ENCODE measurements around the gene LPP. TPM values are rescaled to one million over a fixed set of nuclear protein-coding genes. Genes with fewer than 3 reads are reported as not detected.

The LPP gene
- polyA plus RNA-seq, 2 of the 4 experiments (the other 2 are of a cell fraction) = 11.0 to 30.8 TPM

GRCh38 chr3:188310270-188310710, 156.3 kb downstream of the LPP start:
- Histone ChIP-seq H3K27ac (no peak overlapping the region), H3K4me2 (no peak overlapping the region), H3K4me3 (no peak overlapping the region), H3K9me3 (no peaks in the 10 kb centered on the region), H3K4me1 (peaks cover 12% of the 10 kb centered on the region; the same call in 2 of the 3 replicates)
- ATAC-seq (no peak), FAIRE-seq (no peak), DNase-seq (ENCODE audit: low read depth in 1 of 2, low spot score in 1 of 2) (no peak)
- ChIA-PET CTCF (no interaction called here), POLR2A (no interaction called here)
- 86% methylated on average over 2 of the region's 2 CpGs for WGBS (ENCODE audit: missing lambda C conversion rate)
- TF ChIP-seq MAFK (IDR thresholded peaks at IDR 0.05; ENCODE audit: partially characterized antibody) (peak; percentile 56), BCL3 (IDR thresholded peaks at IDR 0.05) (no peak)

- Histone ChIP-seq H3K27ac (no peak overlapping the region), H3K9me3 (no peaks in the 10 kb centered on the region), H3K4me2 (no peak overlapping the region), H3K4me3 (no peak overlapping the region), H3K4me1 (peaks cover 35% of the 10 kb centered on the region; the same call in 2 of the 3 replicates)
- TF ChIP-seq REST (IDR thresholded peaks at IDR 0.05) (no peak), RARB (CRISPR knock-in tag; IDR thresholded peaks at IDR 0.05) (no peak), JUNB (IDR thresholded peaks at IDR 0.05) (no peak), ZFP36 (IDR thresholded peaks at IDR 0.05; ENCODE audit: borderline replicate concordance, partially characterized antibody) (no peak), BCL3 (IDR thresholded peaks at IDR 0.05) (no peak), HMGXB4 (CRISPR knock-in tag; IDR thresholded peaks at IDR 0.05; ENCODE audit: borderline replicate concordance) (no peak), EP300 (IDR thresholded peaks at IDR 0.05) (no peak), JUN (IDR thresholded peaks at IDR 0.05) (no peak), HOXA7 (CRISPR knock-in tag; IDR thresholded peaks at IDR 0.05) (no peak), EHMT2 (IDR thresholded peaks at IDR 0.05; ENCODE audit: low read depth) (no peak)
- TF ChIP-seq, protein P1, sequence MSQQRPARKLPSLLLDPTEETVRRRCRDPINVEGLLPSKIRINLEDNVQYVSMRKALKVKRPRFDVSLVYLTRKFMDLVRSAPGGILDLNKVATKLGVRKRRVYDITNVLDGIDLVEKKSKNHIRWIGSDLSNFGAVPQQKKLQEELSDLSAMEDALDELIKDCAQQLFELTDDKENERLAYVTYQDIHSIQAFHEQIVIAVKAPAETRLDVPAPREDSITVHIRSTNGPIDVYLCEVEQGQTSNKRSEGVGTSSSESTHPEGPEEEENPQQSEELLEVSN (IDR thresholded peaks at IDR 0.05; ENCODE audit: borderline replicate concordance, low read depth) = no peak
- TF ChIP-seq, protein P2, sequence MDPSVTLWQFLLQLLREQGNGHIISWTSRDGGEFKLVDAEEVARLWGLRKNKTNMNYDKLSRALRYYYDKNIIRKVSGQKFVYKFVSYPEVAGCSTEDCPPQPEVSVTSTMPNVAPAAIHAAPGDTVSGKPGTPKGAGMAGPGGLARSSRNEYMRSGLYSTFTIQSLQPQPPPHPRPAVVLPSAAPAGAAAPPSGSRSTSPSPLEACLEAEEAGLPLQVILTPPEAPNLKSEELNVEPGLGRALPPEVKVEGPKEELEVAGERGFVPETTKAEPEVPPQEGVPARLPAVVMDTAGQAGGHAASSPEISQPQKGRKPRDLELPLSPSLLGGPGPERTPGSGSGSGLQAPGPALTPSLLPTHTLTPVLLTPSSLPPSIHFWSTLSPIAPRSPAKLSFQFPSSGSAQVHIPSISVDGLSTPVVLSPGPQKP (IDR thresholded peaks at IDR 0.05; ENCODE audit: low read depth, low read length) = no peak
- TF ChIP-seq, protein P3, sequence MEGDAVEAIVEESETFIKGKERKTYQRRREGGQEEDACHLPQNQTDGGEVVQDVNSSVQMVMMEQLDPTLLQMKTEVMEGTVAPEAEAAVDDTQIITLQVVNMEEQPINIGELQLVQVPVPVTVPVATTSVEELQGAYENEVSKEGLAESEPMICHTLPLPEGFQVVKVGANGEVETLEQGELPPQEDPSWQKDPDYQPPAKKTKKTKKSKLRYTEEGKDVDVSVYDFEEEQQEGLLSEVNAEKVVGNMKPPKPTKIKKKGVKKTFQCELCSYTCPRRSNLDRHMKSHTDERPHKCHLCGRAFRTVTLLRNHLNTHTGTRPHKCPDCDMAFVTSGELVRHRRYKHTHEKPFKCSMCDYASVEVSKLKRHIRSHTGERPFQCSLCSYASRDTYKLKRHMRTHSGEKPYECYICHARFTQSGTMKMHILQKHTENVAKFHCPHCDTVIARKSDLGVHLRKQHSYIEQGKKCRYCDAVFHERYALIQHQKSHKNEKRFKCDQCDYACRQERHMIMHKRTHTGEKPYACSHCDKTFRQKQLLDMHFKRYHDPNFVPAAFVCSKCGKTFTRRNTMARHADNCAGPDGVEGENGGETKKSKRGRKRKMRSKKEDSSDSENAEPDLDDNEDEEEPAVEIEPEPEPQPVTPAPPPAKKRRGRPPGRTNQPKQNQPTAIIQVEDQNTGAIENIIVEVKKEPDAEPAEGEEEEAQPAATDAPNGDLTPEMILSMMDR (IDR thresholded peaks at IDR 0.05) = no peak
- FAIRE-seq (no peak), ATAC-seq (no peak), DNase-seq (ENCODE audit: low read depth in 1 of 2, low spot score in 1 of 2) (no peak)
- 55% methylated on average over 2 of the region's 2 CpGs for WGBS (ENCODE audit: missing lambda C conversion rate)
- ChIA-PET CTCF (no interaction called here), POLR2A (no interaction called here)
Measured at GRCh38 chr3:188315553-188315952, 161.6 kb downstream of the LPP start.
